Right lobe of liver (tissue), 4 donors: Measurements from ENCODE around the gene CDON.
"Not testable (repeated sequence)": the region's sequence is repeated elsewhere in the genome, so short reads cannot be mapped to it uniquely, and the experiment has no call there.

ENCODE experiments used
- CTCF ChIP-seq, 4 donors: fragments of 200-600 bp in 3 of 4; fragments of 450-650 bp in 1 of 4; IDR thresholded peaks; one replicate each; pipeline versions ENCODE4 v1.5.1 to v1.8.0; 2016 to 2022; ENCODE audit warnings: antibody characterized with exemption in 4 of 4, mild to moderate bottlenecking in 2 of 4
- POLR2A ChIP-seq: fragments of 450-650 bp; IDR thresholded peaks from one replicate; pipeline ENCODE4 v1.6.1; 2017; ENCODE audit warnings: antibody characterized with exemption, mild to moderate bottlenecking
- donor health status: DM: no; HTN: no; CAD: no.
- donor health status: DM: no; HTN: no; CAD: no.
- donor health status: DM: no; HTN: yes; CAD: no.

- not testable (repeated sequence) for TF ChIP-seq CTCF (IDR thresholded peaks at IDR 0.05); POLR2A
Measured at GRCh38 chr11:125914601-125915000, 148.1 kb downstream of the CDON start.
